ENCODE measurements around the gene CAMTA1. TPM values are rescaled to one million over a fixed set of nuclear protein-coding genes. Genes with fewer than 3 reads are reported as not detected.

CAMTA1 gene
- polyA plus RNA-seq, 1 of the 3 experiments (the other 2 are of a cell fraction), result 63.1 TPM

- Histone ChIP-seq H3K27me3 (ENCODE audit: insufficient read depth) (no peaks in the 10 kb centered on the region; the same call in 1 of the 2 replicates), H3K27ac (ENCODE audit: low read depth in 2 of 2, low read length in 1 of 2) (no peak overlapping the region), H3K9me2 (no peaks in the 10 kb centered on the region), H3K79me2 (ENCODE audit: insufficient read depth) (no peaks in the 10 kb centered on the region), H3K4me3 (ENCODE audit: low read depth in 2 of 2, low read length in 1 of 2) (no peak overlapping the region), H2AFZ (ENCODE audit: low read depth) (no peak overlapping the region), H4K20me1 (ENCODE audit: insufficient read depth) (no peaks in the 10 kb centered on the region), H3K9me3 (no peaks in the 10 kb centered on the region), H3K36me3 (replicated peaks in 1 of 2; ENCODE audit: control insufficient read depth in 1 of 2, insufficient read depth in 2 of 2, low read length in 1 of 2) (no peaks in the 10 kb centered on the region), H3K4me2 (no peak overlapping the region), H3K9ac (no peak overlapping the region), H3F3A (replicated peaks; ENCODE audit: insufficient read depth) (no peaks in the 10 kb centered on the region), H3K4me1 (ENCODE audit: control insufficient read depth in 1 of 2, insufficient read depth in 2 of 2, low read depth in 1 of 2, low read length in 1 of 2) (peaks cover 0 to 15% of the 10 kb centered on the region in 2 experiments; a peak in 1 of 4 replicates)
- CTCF ChIA-PET, result interaction anchor here (1.2 to 6.2 kb wide), 4 partner anchors 14 to 214 kb away, joined by 3 to 40 read pairs (median 6); no protein-coding TSS in a partner anchor
- TF ChIP-seq NRF1 (IDR thresholded peaks at IDR 0.05; ENCODE audit: low read depth, low read length) (no peak), ELF1 (IDR thresholded peaks at IDR 0.05) (no peak), FOXJ3 (CRISPR knock-in tag; IDR thresholded peaks at IDR 0.05) (no peak), USF2 (IDR thresholded peaks at IDR 0.05; ENCODE audit: borderline replicate concordance, low read depth, low read length) (no peak), YY1 (IDR thresholded peaks at IDR 0.05; ENCODE audit: low read depth) (no peak)
- WGBS (ENCODE audit: low lambda C conversion rate), result 71% methylated on average over 7 of the region's 9 CpGs
- POLR2A ChIA-PET, result no interaction called here
- no peak for DNase-seq
Measured at GRCh38 chr1:7087888-7088287, 302.6 kb downstream of the CAMTA1 start.

GRCh38 chr1:7089497-7089896 lies 304.2 kb downstream of the CAMTA1 start:
- POLR2A ChIA-PET, result no interaction called here
- H3K9ac ChIP-seq, result no peak overlapping the region
- H3K4me3 ChIP-seq (ENCODE audit: low read depth in 2 of 2, low read length in 1 of 2), result no peak overlapping the region
- no peaks in the 10 kb centered on the region; the same call in 1 of the 2 replicates for H3K27me3 ChIP-seq (ENCODE audit: insufficient read depth)
- 23% methylated on average over 5 of the region's 5 CpGs for WGBS (ENCODE audit: low lambda C conversion rate)
- no peaks in the 10 kb centered on the region for H3F3A ChIP-seq (replicated peaks; ENCODE audit: insufficient read depth)
- H2AFZ ChIP-seq (ENCODE audit: low read depth), result no peak overlapping the region
- H3K4me2 ChIP-seq, result no peak overlapping the region
- H3K9me3 ChIP-seq, result no peaks in the 10 kb centered on the region
- CTCF ChIA-PET, result interaction anchor here (1.2 to 6.2 kb wide), 2 partner anchors 19 to 119 kb away, joined by 3 to 40 read pairs; no protein-coding TSS in a partner anchor
- H4K20me1 ChIP-seq (ENCODE audit: insufficient read depth), result no peaks in the 10 kb centered on the region
- H3K27ac ChIP-seq (ENCODE audit: low read depth in 2 of 2, low read length in 1 of 2), result no peak overlapping the region
- no peaks in the 10 kb centered on the region for H3K36me3 ChIP-seq (replicated peaks in 1 of 2; ENCODE audit: control insufficient read depth in 1 of 2, insufficient read depth in 2 of 2, low read length in 1 of 2)
- H3K79me2 ChIP-seq (ENCODE audit: insufficient read depth), result no peaks in the 10 kb centered on the region
- peak; percentile 73 for DNase-seq
- peaks cover 0 to 15% of the 10 kb centered on the region in 2 experiments; a peak in 1 of 4 replicates for H3K4me1 ChIP-seq (ENCODE audit: control insufficient read depth in 1 of 2, insufficient read depth in 2 of 2, low read depth in 1 of 2, low read length in 1 of 2)
- no peaks in the 10 kb centered on the region for H3K9me2 ChIP-seq
- TF ChIP-seq RAD21 (IDR thresholded peaks at IDR 0.05; ENCODE audit: low read length), result no peak
- peak; percentile 62; the same call in 1 of the 2 replicates for TF ChIP-seq RCOR1 (IDR thresholded peaks at IDR 0.05; ENCODE audit: low read length)
- peak in 1 of 2 experiments; percentile 65; a peak in 1 of 4 replicates for TF ChIP-seq EP300 (IDR thresholded peaks at IDR 0.05; ENCODE audit: borderline replicate concordance in 1 of 2, low read depth in 1 of 2, low read length in 1 of 2)
- no peak for TF ChIP-seq JUND (IDR thresholded peaks at IDR 0.05)
- no peak for TF ChIP-seq RXRA (IDR thresholded peaks at IDR 0.05; ENCODE audit: borderline replicate concordance, low read depth)
- peak; percentile 98 for TF ChIP-seq GATA2 (CRISPR knock-in tag; IDR thresholded peaks at IDR 0.05)
- TF ChIP-seq IRF3 (IDR thresholded peaks at IDR 0.05; ENCODE audit: low read depth, low read length), result no peak
- no peak for TF ChIP-seq FOSL2 (IDR thresholded peaks at IDR 0.05; ENCODE audit: borderline replicate concordance, low read depth)
- TF ChIP-seq RFX5 (IDR thresholded peaks at IDR 0.05; ENCODE audit: low read length), result no peak
- TF ChIP-seq TCF12 (IDR thresholded peaks at IDR 0.05), result no peak
- TF ChIP-seq SIN3A (IDR thresholded peaks at IDR 0.05; ENCODE audit: borderline replicate concordance, low read depth, low read length), result no peak
- TF ChIP-seq USF2 (IDR thresholded peaks at IDR 0.05; ENCODE audit: borderline replicate concordance, low read depth, low read length), result no peak
- no peak for TF ChIP-seq CTCF (IDR thresholded peaks at IDR 0.05)
- no peak for TF ChIP-seq SMC3 (IDR thresholded peaks at IDR 0.05; ENCODE audit: low read depth, low read length)
- no peak for TF ChIP-seq MXI1 (IDR thresholded peaks at IDR 0.05; ENCODE audit: low read depth, low read length)
- no peak for TF ChIP-seq ELF1 (IDR thresholded peaks at IDR 0.05)
- TF ChIP-seq MEF2A (IDR thresholded peaks at IDR 0.05; ENCODE audit: borderline replicate concordance, low read depth), result no peak
- TF ChIP-seq NRF1 (IDR thresholded peaks at IDR 0.05; ENCODE audit: low read depth, low read length), result no peak
- TF ChIP-seq ZBTB33 (IDR thresholded peaks at IDR 0.05; ENCODE audit: borderline replicate concordance, low read depth), result no peak
